Measurements from ENCODE around the gene SNED1.

The SNED1 gene

GRCh38 chr2:241133436-241133820 lies 135.0 kb downstream of the SNED1 start:
- no peak for DNase-seq

DNA sequence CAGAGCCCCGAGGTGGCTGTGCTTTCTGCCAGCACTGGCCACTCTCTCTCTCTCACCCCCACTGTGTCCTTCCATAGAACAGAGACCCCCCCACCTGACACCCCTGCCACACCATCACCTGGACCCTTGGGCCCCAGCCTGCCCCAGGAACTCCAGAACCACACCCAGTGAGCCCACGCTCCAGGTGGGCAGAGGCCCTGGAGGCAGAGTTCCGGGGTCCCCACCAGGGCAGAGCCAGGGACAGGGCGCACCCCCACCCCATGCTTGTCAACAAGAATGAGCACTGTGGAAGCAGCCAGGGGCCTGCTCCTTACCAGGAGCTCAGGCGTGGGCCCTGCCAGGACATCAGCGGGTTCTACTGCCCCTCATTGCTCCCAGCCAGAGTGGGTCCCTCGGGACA lies 136.3 kb downstream of the SNED1 start:
- DNase-seq = no peak

DNA sequence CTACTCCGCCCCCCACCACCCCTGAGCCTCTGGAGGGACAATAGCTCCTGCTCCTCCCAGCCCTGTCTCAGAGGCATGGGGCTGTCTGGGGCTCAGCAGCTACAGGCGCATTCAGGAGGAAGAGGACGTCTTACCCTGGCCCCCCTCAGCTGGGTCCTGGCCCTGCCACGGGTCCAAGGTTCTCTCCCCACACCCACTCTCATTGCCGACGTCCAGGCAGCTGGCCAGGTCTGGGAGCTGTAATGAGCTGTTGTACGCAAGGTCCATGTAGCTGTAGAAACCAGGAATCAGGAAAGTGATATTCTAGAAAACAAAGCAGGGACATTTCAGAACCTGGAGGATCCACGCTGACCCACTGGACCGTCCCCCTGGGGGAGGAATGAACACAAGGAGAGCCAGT lies 137.3 kb downstream of the SNED1 start:
- no peak for DNase-seq

GRCh38 chr2:241136191-241136590 lies 137.8 kb downstream of the SNED1 start:
- no peak for DNase-seq

DNA sequence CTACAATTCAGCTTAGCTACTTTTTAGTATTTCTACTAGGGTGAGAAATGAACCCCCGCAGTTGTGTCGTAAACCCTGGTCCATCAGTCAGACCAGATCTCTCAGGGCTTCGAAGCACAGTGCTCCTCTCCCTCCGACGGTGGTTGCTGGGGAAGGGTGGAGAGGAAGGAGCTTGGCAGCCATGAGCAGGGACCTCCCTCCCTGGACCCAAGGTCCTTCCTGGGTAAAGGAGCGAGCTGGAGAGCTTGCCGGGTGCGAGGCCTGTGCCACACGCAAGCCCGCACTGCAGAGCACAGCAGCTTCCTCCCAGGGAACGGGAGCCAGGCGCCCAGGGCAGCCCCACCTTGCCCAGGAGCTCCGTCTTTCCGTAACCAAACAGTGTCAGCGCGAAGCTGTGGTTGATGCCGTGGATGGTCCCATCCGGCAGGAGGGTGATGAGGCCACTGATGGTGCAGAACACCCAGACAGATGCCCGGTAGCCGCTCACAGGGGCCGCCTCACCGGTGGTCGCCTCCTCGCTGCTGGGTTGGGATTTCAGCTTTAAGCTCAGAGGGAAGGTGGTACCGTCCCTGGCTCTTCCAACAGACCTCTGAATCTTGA lies 138.3 kb downstream of the SNED1 start:
- no peak for DNase-seq

DNA sequence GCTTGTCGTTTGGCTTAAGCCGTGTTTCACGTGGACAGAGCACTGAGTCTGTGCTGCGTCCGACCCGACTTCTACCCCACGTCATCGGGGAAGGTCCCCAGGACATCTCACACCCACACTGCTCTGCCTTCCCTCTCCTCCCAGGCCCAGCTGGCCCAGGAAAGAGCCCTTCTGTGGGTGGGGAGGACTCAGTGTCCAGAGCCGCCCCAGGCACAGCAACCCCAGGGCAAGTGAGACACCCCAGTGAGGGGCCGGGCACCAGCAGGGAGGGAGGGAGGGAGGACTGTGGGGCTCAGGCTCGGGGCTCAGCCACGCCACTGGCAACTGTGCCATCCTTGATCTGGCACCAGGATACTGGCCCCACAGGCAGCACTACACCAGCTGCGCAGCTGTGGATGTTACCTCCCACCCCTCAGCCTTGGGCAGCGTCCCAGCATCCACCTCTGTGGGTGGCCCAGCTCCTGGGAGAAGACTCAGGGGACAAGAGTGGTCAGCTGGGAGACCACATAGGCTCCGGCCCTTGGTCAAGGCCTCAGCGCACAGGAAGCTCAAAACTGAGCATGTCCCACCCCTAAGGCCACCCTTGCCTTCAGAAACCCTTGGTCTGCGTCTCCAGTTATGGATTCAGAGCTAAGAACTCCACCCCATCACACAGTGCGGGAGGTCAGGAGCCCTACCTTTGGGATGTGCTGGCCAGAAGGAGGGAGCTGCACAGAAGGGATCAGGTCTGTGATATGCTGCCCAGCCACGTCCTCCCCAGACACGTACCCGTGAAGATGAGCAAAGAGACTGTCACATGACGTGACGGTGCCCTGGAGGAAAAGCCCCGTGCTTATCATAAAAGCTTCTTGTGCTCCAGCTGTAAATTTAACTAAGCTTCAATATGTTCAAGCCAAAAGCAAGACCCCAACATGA lies 139.1 kb downstream of the SNED1 start:
- DNase-seq = no peak

GRCh38 chr2:241138471-241138870 lies 140.1 kb downstream of the SNED1 start:
- no peak for DNase-seq

DNA sequence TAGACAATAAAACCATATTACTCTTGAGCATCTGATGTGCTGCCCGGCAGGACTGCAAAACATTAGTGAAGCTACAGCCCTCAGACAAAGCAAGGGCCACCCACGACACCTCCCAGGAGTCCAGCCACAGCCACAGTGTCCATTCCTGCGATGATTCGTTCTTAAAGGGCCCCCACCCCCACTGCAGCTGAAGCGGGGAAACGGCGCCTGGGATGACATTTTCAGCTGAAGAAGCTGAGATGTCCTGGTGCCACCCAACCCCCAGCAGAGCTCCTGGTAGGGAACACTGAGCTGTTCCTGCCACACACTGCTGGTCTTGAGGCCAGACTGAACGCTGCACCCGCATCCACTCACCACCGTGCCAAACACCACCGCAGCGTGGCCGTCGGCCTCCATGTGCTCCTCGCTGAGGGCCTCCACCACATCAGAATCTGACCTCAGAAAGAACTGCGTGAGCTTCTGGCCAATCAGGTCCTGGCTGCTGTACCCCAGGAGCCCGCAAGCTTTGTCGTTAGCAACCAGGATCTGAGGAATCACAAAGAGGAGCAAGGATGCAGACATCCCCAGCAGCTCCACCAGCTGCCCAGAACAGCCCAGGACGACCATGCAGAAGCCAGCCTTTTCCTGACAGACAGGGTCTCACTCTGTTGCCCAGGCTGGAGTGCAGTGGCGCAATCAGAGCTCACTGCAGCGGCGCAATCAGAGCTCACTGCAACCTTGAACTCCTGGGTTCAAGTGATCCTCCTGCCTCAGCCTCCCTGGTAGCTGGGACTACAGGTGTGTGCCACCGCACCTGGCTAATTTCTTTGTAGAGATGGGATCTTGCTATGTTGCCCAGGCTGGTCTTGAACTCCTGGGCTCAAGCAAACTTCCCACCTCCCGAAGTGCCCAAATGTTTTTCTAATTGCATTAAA lies 141.4 kb downstream of the SNED1 start:
- no peak for DNase-seq

DNA sequence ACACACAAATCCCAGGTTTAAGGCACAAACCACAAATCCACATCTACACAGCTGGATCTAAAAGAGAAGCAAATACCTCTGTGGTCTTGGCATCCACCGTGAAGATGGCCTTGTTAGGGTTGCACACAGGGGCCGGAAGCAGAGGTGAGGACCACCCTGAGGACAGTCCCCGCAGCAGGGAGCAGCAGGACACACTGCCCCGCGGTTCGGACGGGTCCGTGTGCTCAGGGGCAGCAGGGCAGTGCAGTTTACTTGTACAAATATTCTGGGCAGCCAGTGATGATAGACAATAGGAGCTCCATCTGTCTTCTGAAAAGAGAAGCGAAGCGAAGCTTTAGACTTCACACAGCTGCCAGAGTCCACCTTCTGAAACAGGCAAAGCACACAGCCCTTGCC lies 142.0 kb downstream of the SNED1 start:
- DNase-seq = no peak

- DNase-seq = no peak
Observed at GRCh38 chr2:241141214-241141770, 142.9 kb downstream of the SNED1 start.

DNA sequence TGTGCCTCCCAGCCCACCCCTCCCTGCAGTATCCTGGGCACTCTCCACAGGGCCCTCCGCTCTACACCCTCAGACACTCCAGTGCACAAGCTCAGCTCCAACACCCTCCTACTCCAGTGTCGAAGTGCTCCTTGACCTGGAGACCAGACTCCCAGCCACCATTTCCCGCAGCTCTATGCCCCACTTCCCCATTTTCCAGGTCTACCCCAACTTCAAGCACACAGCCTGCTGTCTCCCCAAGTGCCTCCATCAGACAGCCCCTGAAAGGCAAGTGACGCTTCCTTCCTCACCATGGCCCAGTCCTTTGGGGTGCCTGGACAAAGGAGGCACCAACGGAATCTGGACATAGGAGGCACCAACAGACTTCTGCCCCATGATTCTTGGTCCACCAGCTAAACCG lies 143.6 kb downstream of the SNED1 start:
- no peak for DNase-seq

GRCh38 chr2:241142593-241142992 lies 144.2 kb downstream of the SNED1 start:
- no peak for DNase-seq
